ENCODE results near the gene PAPPA.

The PAPPA gene

DNA sequence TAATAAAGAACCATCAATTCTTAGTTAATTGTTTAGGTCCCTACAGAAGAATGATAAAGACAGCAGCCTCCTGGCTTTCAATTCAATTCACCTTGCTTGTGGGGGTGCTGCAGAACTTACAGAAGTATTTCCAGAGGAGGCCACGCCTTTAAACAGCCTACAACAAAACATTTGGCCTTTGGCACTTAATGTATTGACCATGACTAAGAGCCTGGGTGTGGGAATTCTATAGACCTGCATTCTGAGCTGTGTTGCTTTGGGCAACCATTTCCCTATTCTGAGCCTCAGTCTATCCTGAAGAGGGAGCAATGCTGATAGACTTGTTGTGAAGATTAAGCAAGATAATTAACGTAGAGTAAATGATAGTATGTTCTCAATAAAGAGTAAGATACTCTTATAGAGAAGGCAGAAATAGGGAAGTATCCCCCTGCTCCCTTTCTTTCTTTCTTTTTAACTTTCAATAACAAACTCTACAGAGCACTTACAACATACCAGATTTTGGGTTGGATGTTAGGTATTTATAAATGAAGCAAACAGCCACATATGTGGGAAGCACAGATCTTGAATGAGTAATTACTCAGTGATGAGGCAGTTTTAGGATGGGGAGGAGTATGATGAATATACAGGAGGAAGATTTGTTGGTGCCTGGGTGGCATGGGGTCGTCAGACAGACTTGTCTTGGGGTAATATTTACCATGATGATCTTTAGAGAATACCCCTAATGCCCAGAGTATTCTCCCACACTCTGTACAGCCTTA lies 28.4 kb downstream of the PAPPA start:
- in situ Hi-C loops (cut with MboI; ENCODE audit: low sequenced_read_pairs) = no loop called here

DNA sequence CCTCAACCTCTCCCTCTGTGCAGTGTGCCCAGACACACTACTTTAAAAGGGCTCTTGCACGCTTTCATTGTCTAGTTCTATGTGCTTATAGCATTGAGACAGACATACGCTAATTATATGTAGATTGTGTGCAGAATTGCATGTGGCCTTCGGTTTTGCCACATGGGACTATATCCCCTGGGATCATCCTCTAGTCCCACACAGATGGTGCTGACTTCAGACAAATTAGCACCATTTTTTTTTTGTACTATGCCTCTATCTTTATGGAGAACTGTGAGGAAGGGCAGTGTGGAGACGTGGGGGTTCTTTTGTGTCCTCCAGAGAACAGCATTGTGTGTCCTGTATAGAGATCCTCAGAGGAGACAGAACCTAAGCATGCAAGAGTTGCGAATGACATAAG lies 29.3 kb downstream of the PAPPA start:
- in situ Hi-C loops (cut with MboI; ENCODE audit: low sequenced_read_pairs) = no loop called here

DNA sequence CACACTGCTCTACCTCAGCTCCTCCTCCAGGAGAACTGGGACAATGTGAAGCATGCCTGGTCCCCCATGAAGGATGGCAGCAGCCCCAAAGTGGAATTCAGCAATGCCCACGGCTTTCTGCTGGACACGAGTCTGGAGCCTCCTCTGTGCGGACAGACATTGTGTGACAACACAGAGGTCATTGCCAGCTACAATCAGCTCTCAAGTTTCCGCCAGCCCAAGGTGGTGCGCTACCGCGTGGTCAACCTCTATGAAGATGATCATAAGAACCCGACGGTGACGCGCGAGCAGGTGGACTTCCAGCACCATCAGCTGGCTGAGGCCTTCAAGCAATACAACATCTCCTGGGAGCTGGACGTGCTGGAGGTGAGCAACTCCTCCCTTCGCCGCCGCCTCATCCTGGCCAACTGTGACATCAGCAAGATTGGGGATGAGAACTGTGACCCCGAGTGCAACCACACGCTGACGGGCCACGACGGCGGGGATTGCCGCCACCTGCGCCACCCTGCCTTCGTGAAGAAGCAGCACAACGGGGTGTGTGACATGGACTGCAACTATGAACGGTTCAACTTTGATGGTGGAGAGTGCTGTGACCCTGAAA lies 34.1 kb downstream of the PAPPA start:
- in situ Hi-C loops (cut with MboI; ENCODE audit: low sequenced_read_pairs) = no loop called here

GRCh38 chr9:116189683-116190082 lies 36.1 kb downstream of the PAPPA start:
- in situ Hi-C loops (cut with MboI; ENCODE audit: low sequenced_read_pairs) = no loop called here

GRCh38 chr9:116190637-116191396 lies 37.2 kb downstream of the PAPPA start:
- in situ Hi-C loops (cut with MboI; ENCODE audit: low sequenced_read_pairs) = no loop called here

- in situ Hi-C loops (cut with MboI; ENCODE audit: low sequenced_read_pairs) = no loop called here
Observed at GRCh38 chr9:116191576-116192415, 38.2 kb downstream of the PAPPA start.

GRCh38 chr9:116193636-116194035 lies 40.0 kb downstream of the PAPPA start:
- in situ Hi-C loops (cut with MboI; ENCODE audit: low sequenced_read_pairs) = no loop called here

DNA sequence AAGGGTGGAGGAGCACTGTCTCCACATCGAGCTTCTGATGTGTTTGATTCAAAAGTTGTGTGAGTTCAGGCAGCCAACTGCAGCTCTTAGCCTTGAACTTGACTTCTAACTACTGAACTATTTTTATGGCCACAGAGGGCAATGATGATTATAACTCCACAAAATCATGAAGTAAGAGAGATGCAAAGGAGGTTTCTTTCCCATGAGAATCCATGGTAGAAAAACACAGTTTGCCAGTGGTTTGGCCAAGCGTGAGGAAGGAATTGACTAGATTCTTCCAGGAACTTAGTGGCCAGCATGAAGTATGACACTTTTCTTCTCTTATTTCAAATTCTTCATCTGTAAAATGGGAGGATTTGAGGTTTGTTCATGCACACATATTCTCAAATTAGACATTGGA lies 43.2 kb downstream of the PAPPA start:
- in situ Hi-C loops (cut with MboI; ENCODE audit: low sequenced_read_pairs) = no loop called here

- in situ Hi-C loops (cut with MboI; ENCODE audit: low sequenced_read_pairs) = no loop called here
Observed at GRCh38 chr9:116198344-116198743, 44.8 kb downstream of the PAPPA start.

GRCh38 chr9:116202219-116202912 lies 48.8 kb downstream of the PAPPA start:
- in situ Hi-C loops (cut with MboI; ENCODE audit: low sequenced_read_pairs) = no loop called here

- in situ Hi-C loops (cut with MboI; ENCODE audit: low sequenced_read_pairs) = no loop called here
Observed at GRCh38 chr9:116204252-116204882, 50.8 kb downstream of the PAPPA start.

DNA sequence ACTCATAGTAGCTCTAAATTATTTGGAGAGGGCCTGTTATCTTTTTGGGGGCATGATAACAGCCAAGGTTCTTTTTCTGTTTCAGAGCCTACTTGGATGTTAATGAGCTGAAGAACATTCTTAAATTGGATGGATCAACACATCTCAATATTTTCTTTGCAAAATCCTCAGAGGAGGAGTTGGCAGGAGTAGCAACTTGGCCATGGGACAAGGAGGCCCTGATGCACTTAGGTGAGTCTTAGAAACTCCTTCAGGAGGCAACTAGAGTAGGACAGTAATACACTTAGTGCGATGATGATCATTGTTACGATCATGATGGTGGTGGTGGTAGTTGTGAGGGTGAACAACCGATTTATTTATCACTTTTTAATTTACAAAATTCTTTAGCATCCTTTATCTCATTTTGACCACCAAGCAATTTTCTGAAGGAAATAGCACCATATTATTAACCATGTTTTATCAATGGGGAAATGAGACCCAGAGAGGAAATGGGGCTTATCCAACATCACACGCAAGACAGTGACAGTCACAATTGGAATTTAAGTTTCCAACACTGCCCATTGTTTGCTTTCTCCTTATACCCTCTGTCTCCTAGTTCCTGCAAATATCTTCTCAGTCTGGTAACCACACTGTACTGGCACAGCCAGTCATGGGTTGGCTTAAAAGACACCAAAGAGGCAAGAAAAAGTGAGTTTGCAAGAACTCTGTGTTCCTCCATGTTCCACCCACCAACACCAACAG lies 54.0 kb downstream of the PAPPA start:
- in situ Hi-C loops (cut with MboI; ENCODE audit: low sequenced_read_pairs) = no loop called here

GRCh38 chr9:116208417-116209232 lies 55.0 kb downstream of the PAPPA start:
- in situ Hi-C loops (cut with MboI; ENCODE audit: low sequenced_read_pairs) = no loop called here

DNA sequence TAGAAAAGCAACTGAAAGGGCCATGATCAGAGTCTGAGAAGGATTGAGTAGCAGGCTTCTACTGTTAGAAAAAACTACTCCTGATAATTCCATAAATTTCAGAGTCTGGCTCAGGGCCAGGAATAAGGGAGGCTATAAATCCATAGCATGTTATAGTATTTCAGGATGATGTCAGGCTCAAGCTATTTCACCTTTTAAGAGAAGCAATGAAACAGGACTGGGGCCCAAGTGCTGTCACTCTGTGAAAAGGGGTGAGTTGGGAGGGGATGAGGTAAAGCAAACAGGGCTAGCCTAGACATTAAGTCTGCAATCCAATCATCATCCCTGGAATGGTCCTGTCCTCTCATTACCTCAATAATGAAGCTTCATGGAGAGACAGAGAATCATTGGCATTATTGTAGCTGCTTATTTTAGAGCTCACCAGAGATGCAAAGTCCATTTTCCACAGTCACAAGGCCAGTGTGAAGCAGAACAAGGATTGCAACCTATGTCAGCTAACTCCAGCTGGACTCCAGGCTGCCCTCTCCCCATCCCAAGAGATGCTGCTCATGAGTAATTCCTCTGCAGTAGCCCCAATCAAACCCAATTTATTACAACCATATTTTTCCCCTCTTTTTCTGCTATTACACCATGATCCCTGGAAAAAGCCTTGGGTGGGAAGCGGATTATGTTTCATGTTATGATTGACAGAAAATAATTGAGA lies 56.0 kb downstream of the PAPPA start:
- in situ Hi-C loops (cut with MboI; ENCODE audit: low sequenced_read_pairs) = no loop called here

- in situ Hi-C loops (cut with MboI; ENCODE audit: low sequenced_read_pairs) = no loop called here
Observed at GRCh38 chr9:116212986-116213692, 59.5 kb downstream of the PAPPA start.

GRCh38 chr9:116213693-116214047 lies 60.1 kb downstream of the PAPPA start:
- in situ Hi-C loops (cut with MboI; ENCODE audit: low sequenced_read_pairs) = no loop called here

DNA sequence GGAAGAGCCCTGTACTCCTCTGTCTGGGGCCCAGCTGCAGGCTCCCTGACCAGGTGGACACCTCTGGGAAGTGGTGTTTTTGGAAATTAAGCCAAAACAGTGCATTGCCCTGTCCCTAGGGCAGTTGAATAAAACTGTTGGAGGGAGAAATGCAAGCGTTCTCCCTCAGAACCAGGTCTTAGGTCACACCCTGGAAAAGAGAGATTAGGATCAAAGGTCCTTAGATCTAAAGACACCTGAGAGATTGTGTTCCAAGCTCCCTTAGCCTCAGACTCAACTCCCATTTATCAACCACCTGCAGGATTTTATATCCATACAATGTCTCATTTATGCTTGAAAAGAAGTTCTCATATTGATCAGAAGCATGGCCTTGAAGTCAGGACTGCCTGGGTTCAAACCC lies 64.8 kb downstream of the PAPPA start:
- in situ Hi-C loops (cut with MboI; ENCODE audit: low sequenced_read_pairs) = no loop called here

All from HL-60/S4 treated with phorbol 12-myristate 13-acetate at 8.2 ng/mL for 4 days and 3 days (cell line).